HEK293 (cell line): Measurements from ENCODE around the gene DIS3L.

Experiments
- AEBP2 ChIP-seq: fragments of 450-650 bp; formaldehyde crosslinking; IDR thresholded peaks from 2 replicates; pipeline ENCODE4 v1.5.1; 2016; ENCODE audit warnings: missing biosample characterization, missing genetic modification characterization, borderline replicate concordance
- BCL6B ChIP-seq: fragments of 450-650 bp; formaldehyde crosslinking; IDR thresholded peaks from 2 replicates; pipeline ENCODE4 v1.5.1; 2017; ENCODE audit warnings: missing biosample characterization, missing genetic modification characterization
- FEZF1 ChIP-seq: fragments of 450-650 bp; formaldehyde crosslinking; IDR thresholded peaks from 2 replicates; pipeline ENCODE4 v1.5.1; 2016; ENCODE audit warnings: missing biosample characterization, missing genetic modification characterization
- TSHZ1 ChIP-seq: fragments of 450-650 bp; formaldehyde crosslinking; IDR thresholded peaks from 2 replicates; pipeline ENCODE4 v1.5.1; 2016; ENCODE audit warnings: missing biosample characterization, missing genetic modification characterization, borderline replicate concordance
- WT1 ChIP-seq: fragments of 450-650 bp; formaldehyde crosslinking; IDR thresholded peaks from 2 replicates; pipeline ENCODE4 v1.5.1; 2016; ENCODE audit warnings: missing biosample characterization, missing genetic modification characterization
- ZBTB1 ChIP-seq: fragments of 450-650 bp; formaldehyde crosslinking; IDR thresholded peaks from 2 replicates; pipeline ENCODE4 v1.5.1; 2016; ENCODE audit warnings: missing biosample characterization, missing genetic modification characterization
- ZBTB26 ChIP-seq: fragments of 450-650 bp; formaldehyde crosslinking; optimal IDR thresholded peaks from 2 replicates; pipeline ENCODE3; 2016; ENCODE audit warnings: missing biosample characterization, mild to moderate bottlenecking, missing genetic modification characterization
- ZNF112 ChIP-seq: fragments of 450-650 bp; formaldehyde crosslinking; IDR thresholded peaks from 2 replicates; pipeline ENCODE4 v1.5.0; 2017; ENCODE audit warnings: missing biosample characterization, missing genetic modification characterization
- ZNF16 ChIP-seq: fragments of 450-650 bp; formaldehyde crosslinking; IDR thresholded peaks from 2 replicates; pipeline ENCODE4 v1.5.1; 2016; ENCODE audit warnings: low read depth, missing biosample characterization, missing genetic modification characterization
- ZNF223 ChIP-seq: fragments of 450-650 bp; formaldehyde crosslinking; IDR thresholded peaks from 2 replicates; pipeline ENCODE4 v1.5.1; 2016; ENCODE audit warnings: missing biosample characterization, missing genetic modification characterization
- ZNF324 ChIP-seq: fragments of 450-650 bp; formaldehyde crosslinking; IDR thresholded peaks from 2 replicates; pipeline ENCODE4 v1.5.1; 2016; ENCODE audit warnings: missing biosample characterization, missing genetic modification characterization
- ZNF335 ChIP-seq: fragments of 450-650 bp; formaldehyde crosslinking; conservative IDR thresholded peaks from 2 replicates; pipeline ENCODE4 v1.5.1; 2016; ENCODE audit warnings: missing biosample characterization, missing genetic modification characterization
- ZNF341 ChIP-seq: fragments of 450-650 bp; formaldehyde crosslinking; IDR thresholded peaks from 2 replicates; pipeline ENCODE4; 2016; ENCODE audit warnings: low read depth, missing biosample characterization, missing genetic modification characterization
- ZNF350 ChIP-seq: fragments of 450-650 bp; formaldehyde crosslinking; IDR thresholded peaks from 2 replicates; pipeline ENCODE4 v1.5.0; 2017; ENCODE audit warnings: missing biosample characterization, mild to moderate bottlenecking, missing genetic modification characterization
- ZNF391 ChIP-seq: fragments of 450-650 bp; formaldehyde crosslinking; IDR thresholded peaks from 2 replicates; pipeline ENCODE4 v1.5.1; 2016; ENCODE audit warnings: low read depth, missing biosample characterization, missing genetic modification characterization, borderline replicate concordance
- ZNF433 ChIP-seq: fragments of 450-650 bp; formaldehyde crosslinking; IDR thresholded peaks from 2 replicates; pipeline ENCODE4 v1.5.1; 2016; ENCODE audit warnings: missing biosample characterization, missing genetic modification characterization, low read depth
- ZNF449 ChIP-seq: fragments of 450-650 bp; formaldehyde crosslinking; IDR thresholded peaks from 2 replicates; pipeline ENCODE4 v1.5.1; 2017; ENCODE audit warnings: missing biosample characterization, mild to moderate bottlenecking, missing genetic modification characterization, moderate library complexity
- ZNF473 ChIP-seq: fragments of 450-650 bp; formaldehyde crosslinking; IDR thresholded peaks from 2 replicates; pipeline ENCODE4 v1.5.1; 2017; ENCODE audit warnings: missing biosample characterization, missing genetic modification characterization
- ZNF549 ChIP-seq: fragments of 450-650 bp; IDR thresholded peaks from 2 replicates; pipeline ENCODE4 v1.5.1; 2018; ENCODE audit warnings: missing biosample characterization, missing genetic modification characterization, mild to moderate bottlenecking, inconsistent platforms, moderate library complexity
- ZNF747 ChIP-seq: fragments of 450-650 bp; formaldehyde crosslinking; IDR thresholded peaks from 2 replicates; pipeline ENCODE4 v1.5.1; 2016; ENCODE audit warnings: missing biosample characterization, missing genetic modification characterization
- ZNF777 ChIP-seq: fragments of 450-650 bp; formaldehyde crosslinking; IDR thresholded peaks from 2 replicates; pipeline ENCODE4 v1.5.1; 2017; ENCODE audit warnings: missing biosample characterization, missing genetic modification characterization, borderline replicate concordance
- ZNF785 ChIP-seq: fragments of 450-650 bp; formaldehyde crosslinking; IDR thresholded peaks from 2 replicates; pipeline ENCODE4 v1.5.1; 2016; ENCODE audit warnings: missing biosample characterization, missing genetic modification characterization
- ZNF791 ChIP-seq: fragments of 450-650 bp; formaldehyde crosslinking; IDR thresholded peaks from 2 replicates; pipeline ENCODE4 v1.5.1; 2016; ENCODE audit warnings: missing biosample characterization, missing genetic modification characterization
- TF ChIP-seq, protein P1 (sequence below): fragments of 450-650 bp; formaldehyde crosslinking; IDR thresholded peaks from 2 replicates; pipeline ENCODE4 v1.5.1; 2016; ENCODE audit warnings: missing biosample characterization, missing genetic modification characterization, borderline replicate concordance

Gene DIS3L

DNA sequence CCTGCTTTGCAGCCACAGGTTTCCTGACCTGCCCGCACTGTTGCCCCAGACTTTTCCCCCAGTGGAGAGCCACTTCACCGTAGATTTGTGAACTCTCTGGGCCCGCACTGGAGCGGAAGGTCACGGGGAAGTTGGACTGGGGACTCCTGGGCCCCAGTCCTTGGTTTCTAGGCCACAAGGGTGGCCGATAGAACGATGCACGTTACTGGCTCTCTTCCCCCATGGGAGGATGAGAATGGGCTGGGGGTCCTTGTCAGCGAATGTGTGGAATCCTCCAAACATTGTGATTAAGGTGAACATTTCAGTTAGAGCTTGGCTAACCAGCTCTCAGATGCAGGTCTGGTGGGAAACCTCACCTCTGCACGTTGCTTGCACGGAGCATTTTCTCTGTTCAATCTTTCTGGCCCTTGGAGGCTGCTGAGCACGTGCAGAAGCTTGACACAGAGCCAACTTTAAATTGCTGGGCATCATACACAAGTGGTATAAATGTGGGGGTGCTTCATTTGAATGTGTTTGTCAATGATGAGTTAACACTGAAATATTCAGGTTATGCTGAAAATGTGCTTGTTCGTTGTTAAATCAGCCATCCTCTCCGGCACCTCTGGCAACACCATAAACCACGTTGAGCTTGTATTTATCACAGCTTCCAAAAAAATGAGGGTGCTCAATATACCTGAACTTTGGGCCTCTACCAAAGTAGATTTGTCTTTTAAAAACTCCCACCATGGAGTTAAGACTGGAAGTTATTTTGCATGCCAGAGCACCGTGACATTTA lies 976 bp downstream of the DIS3L start (continued):
- TF ChIP-seq TSHZ1 (tag by site-specific recombination) (peak; percentile 26; the same call in 1 of the 2 replicates), BCL6B (tag by site-specific recombination) (no peak), ZBTB1 (tag by site-specific recombination) (no peak), ZNF747 (tag by site-specific recombination) (no peak), ZNF391 (no peak), ZNF777 (tag by site-specific recombination) (no peak), ZNF350 (tag by site-specific recombination) (no peak), ZNF549 (no peak), ZNF16 (tag by site-specific recombination) (no peak), ZNF449 (tag by site-specific recombination) (no peak), ZBTB26 (peak; percentile 26), ZNF335 (tag by site-specific recombination) (peak; percentile 90), ZNF223 (no peak), FEZF1 (tag by site-specific recombination) (no peak), ZNF785 (no peak), ZNF341 (tag by site-specific recombination) (peak; percentile 9; the same call in 1 of the 2 replicates), AEBP2 (no peak), ZNF791 (tag by site-specific recombination) (no peak), ZNF324 (tag by site-specific recombination) (no peak), ZNF473 (no peak), ZNF433 (no peak), ZNF112 (tag by site-specific recombination) (no peak), WT1 (tag by site-specific recombination) (no peak)
- TF ChIP-seq, protein P1, sequence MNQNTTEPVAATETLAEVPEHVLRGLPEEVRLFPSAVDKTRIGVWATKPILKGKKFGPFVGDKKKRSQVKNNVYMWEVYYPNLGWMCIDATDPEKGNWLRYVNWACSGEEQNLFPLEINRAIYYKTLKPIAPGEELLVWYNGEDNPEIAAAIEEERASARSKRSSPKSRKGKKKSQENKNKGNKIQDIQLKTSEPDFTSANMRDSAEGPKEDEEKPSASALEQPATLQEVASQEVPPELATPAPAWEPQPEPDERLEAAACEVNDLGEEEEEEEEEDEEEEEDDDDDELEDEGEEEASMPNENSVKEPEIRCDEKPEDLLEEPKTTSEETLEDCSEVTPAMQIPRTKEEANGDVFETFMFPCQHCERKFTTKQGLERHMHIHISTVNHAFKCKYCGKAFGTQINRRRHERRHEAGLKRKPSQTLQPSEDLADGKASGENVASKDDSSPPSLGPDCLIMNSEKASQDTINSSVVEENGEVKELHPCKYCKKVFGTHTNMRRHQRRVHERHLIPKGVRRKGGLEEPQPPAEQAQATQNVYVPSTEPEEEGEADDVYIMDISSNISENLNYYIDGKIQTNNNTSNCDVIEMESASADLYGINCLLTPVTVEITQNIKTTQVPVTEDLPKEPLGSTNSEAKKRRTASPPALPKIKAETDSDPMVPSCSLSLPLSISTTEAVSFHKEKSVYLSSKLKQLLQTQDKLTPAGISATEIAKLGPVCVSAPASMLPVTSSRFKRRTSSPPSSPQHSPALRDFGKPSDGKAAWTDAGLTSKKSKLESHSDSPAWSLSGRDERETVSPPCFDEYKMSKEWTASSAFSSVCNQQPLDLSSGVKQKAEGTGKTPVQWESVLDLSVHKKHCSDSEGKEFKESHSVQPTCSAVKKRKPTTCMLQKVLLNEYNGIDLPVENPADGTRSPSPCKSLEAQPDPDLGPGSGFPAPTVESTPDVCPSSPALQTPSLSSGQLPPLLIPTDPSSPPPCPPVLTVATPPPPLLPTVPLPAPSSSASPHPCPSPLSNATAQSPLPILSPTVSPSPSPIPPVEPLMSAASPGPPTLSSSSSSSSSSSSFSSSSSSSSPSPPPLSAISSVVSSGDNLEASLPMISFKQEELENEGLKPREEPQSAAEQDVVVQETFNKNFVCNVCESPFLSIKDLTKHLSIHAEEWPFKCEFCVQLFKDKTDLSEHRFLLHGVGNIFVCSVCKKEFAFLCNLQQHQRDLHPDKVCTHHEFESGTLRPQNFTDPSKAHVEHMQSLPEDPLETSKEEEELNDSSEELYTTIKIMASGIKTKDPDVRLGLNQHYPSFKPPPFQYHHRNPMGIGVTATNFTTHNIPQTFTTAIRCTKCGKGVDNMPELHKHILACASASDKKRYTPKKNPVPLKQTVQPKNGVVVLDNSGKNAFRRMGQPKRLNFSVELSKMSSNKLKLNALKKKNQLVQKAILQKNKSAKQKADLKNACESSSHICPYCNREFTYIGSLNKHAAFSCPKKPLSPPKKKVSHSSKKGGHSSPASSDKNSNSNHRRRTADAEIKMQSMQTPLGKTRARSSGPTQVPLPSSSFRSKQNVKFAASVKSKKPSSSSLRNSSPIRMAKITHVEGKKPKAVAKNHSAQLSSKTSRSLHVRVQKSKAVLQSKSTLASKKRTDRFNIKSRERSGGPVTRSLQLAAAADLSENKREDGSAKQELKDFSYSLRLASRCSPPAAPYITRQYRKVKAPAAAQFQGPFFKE = no peak
